ENCODE data around the gene PLA2G4A.

PLA2G4A gene

DNA sequence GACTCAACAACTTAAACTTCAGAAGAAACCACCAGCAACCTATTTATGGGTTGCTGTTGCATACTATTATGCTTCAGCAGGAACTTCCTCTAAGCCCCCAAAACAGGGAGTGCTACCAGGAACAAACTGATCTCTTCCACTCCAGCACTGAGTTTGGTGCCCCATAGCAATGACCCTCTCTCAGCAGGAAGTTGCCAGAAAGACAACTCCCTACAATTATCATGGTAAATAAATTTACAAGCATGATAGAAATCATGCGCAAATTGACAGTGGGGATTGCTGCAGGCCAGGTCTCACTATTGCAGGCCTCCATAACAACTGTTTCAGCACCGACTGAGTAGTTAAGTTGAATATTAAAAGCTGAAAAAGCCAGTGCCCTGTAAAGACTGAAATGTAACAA is 180.6 kb downstream of the PLA2G4A start:
- in situ Hi-C loops (cut with MboI; ENCODE audit: low sequenced_read_pairs): no loop called here

DNA sequence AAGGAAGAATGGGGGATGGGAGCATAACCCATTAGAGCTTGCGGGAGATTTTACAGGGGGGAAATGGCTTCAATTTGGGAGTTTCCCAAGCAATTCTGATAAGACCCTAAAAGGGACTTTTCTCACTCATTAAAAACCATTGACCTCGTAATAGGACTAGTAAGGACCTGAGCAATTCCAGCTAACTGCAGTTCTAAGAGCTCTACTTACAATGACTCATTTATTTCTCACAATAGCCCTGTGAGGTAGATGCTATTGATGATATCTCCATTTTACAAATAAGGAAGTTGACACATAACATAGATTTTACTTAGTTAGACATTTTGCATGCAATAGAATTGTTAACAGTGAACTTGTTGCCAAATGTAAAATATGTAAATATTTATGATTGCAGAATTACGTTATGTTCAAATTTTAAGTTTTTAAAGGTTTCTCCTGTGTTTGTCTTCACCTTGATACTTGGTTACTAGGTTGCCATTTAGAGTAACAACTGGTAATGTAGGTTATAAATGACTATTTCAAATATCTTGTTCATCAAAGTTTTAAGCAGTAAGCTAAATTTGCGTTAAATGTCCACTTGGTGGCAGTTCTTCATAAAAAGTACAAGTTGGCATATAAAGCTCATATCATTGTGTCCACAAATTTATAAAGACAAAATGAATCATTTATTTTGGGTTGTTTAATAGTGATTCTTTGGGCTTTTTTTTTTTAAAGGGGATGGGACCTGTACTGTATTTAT is 182.0 kb downstream of the PLA2G4A start:
- in situ Hi-C loops (cut with MboI; ENCODE audit: low sequenced_read_pairs): no loop called here

DNA sequence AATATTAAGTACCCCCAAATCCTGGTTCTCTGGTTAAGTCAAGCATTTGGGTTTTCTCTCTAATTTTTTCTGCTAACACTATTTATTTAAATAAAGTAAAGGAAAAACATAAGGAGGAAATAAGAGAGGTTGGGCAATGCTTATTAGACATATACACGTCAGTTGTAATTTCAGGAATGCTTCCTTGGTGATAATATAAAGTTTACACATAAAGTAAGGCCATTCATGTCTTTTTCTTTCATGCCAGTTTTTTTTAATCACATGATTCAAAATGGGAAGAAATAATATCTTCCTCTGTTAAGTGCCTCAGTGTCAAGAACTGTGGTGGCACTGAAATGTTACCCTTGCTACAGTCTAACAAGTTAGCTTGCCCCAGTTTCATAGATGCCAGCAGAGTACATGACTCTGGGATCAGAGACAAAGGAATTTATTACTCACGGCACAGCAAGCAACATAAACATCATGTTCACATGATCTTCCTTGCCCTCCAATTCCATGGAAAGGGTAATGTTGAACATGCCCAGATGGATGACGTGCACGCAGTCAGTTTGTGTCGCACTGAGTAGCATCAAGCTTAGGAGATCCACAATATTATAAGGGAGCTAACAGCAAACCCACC is 184.9 kb downstream of the PLA2G4A start:
- in situ Hi-C loops (cut with MboI; ENCODE audit: low sequenced_read_pairs): no loop called here

DNA sequence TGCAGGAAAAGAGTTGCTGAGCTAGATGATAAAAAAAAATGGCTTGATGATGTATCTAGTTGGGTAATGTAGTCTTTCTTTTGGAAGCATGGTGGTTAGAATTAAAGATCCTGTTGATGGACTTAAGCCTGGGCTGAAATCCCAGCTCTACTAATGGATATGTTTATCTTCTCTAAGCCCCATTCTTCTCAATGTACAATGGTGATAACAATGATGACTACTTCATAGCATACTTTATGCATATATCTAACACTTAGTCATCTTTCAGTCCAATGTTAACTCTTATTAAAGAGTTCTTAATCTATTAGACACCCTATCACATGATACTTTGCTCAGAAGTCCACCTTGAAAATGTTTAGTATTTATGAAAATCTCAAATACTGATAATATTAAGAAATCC is 189.5 kb downstream of the PLA2G4A start:
- in situ Hi-C loops (cut with MboI; ENCODE audit: low sequenced_read_pairs): no loop called here

DNA sequence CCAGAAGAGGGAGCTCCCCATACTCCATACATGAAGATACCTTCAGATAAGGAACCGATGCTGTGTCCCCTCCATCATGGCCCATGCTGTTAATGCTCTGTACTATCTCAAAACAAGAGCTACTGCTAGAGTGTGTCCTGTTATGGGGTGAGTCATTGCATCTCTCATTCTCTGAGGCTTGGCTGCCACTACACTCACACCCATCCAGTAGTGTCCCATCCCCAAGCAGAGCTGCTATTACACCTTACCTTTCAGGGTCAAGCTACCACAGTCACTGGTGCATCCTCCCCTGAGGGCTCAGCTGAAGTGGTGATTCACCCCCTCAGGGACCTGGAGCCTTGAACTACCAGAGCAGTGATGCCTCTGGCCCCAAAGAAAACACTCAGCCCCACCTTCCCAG is 198.5 kb downstream of the PLA2G4A start:
- in situ Hi-C loops (cut with MboI; ENCODE audit: low sequenced_read_pairs): no loop called here

DNA sequence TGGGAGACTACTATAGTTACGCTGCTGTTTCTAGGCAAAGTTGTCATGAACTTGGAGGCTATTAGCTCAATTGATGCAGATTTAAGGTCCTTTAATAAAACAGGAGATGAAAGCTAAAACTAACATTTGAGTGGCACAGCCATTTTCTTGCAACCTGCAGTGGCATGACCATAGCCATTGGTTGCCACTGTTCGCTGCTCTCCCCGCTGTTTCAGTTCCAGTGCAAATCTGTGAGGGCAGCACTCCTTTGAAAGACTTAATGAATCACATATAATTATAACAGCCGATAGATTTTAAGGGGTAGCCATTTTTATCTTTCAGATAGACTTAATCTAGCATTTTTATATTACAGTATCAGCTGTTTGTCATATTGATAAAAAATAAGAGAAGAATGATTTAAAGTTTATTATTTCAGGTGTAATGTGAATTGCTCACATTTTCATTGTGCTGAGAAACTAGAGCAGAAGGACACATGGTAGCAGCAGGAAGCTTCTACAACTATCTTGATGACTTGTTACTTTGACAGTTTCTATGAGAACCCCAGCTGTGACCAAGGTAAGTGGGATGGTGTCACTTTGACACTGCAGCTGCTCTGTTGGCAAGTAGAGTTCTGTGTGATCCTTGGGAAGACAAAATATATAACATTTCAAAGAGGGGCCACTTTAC is 203.7 kb downstream of the PLA2G4A start:
- in situ Hi-C loops (cut with MboI; ENCODE audit: low sequenced_read_pairs): no loop called here

DNA sequence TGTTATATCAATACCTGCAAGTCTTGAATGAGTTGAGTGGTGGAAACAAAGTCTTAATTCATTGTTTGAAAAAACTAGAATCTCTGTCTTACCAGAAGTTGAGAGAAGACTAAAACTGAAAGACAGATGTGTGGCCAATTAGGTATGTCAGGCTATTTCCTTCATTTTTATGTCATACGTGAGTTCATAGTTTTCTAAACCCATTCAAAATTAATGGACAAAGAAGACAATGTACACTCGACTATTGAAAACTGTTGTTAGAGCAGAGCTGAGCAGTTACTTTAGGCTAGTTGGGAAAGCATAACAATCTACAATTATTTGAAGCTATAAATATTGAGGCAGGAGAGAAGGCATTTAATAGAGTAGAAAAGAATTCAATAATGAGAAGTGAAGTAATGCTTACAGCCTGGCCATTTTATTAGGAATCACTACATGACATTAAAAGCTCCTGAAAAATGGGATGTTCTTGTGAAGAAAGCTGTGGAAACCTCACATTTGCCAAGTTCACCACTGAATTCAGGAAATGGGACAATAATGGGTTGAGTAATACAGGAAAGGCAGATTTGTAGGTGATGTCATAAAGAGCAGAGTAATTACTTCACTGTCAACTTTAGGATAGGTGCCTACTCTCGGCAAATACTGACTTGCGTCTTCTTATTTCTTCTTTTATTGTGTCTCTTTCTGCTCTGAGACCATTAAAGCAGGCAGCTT is 204.4 kb downstream of the PLA2G4A start:
- in situ Hi-C loops (cut with MboI; ENCODE audit: low sequenced_read_pairs): no loop called here

DNA sequence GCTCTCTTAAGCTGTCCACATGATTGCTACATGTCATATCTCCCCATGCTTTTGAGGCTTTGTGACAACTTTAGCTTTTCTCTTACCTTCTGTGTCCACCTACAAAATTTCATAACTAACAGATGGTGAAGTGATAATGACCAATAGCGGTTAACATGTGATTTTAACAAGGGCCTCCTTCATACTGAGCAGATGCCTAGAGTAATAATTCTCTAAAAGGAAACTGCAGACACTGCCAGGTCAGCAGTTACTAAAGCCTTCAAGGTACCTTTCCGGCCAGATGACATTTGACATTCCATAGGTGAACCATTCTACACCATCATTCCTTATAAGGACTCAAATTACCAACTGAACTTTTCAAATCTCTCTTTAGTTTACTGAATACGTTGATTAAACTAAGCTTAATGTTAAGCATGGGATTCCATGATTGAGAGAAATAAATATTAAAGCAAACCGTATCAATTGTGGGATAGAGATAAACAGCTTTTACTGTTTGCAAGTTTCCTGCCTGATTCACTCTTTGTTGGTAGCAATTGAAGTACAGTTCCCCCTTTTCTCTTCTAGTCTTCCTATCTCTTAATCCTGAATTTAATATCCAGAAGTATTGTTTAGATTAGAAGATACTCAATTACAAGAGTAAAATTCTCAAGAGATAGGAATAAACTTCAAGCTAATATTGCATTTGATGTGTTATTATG is 205.1 kb downstream of the PLA2G4A start:
- in situ Hi-C loops (cut with MboI; ENCODE audit: low sequenced_read_pairs): no loop called here

DNA sequence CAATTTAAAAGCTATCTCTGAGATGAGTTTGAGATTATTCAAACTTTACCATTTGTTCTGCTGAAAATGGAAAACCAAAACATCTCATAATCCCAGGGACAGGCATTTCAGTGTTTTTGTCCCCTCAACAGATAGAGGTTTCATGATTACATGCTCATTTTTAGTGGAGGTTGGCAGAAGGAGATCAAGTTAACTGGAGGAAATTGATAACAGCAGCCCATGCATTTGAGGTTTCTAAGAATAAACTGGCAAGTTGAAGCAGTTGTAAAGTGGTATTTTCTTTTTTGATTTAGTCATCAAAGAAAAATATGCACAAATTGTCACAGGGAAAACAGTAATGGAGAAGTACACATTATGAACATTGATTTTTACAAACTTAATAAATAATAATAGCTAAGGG is 205.8 kb downstream of the PLA2G4A start:
- in situ Hi-C loops (cut with MboI; ENCODE audit: low sequenced_read_pairs): no loop called here

DNA sequence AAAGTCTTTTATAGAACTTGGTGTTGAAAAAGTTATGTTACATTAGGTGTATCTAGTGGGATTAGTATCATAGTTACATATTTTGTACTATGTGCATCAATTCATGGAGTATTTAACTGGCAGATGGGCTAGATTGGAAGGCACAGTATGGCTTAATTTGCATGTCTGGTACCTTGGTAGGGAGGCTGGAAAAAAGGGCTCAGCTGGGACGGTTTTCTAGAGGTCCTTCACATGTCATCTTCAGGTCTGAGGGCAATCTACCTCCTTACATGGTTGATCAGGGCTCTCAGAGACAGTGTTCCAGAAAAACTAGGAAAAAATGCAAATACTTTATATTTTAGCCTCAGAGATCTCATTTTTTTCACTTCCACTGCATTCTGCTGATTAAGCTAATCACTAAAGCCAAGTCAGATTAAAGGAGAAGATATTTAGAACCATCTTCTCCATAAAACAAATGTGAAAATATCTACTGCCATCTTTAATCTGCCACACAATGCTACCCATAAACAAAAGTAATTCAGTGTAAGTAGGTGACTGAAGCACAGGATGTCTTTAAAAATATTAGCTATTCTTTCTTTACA is 209.3 kb downstream of the PLA2G4A start:
- in situ Hi-C loops (cut with MboI; ENCODE audit: low sequenced_read_pairs): no loop called here

Measured in HL-60/S4 (cell line).